Measurements from ENCODE around the gene GLI2.

Gene GLI2

DNA sequence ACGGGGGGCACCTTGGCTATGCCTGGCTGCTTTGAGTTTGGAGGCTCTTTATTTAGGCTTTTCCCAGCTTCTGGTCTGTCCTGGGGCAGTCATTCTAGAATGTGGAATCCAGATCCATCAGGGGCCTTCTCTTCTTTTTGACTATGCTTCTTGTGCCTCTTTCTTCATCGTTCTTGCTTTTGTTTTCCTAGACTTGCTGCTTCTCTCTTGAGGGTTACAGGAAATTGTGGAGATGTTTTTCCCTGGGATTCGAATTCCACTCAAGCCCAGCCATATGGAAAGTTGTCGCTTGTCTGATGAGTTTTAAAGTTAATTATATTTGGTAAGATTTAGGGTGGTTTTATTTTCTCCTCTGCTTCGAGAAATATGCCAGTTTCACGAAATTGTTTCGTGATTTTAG, 2.4 kb downstream of the GLI2 start:
- no peak for DNase-seq (ENCODE audit: low read depth in 2 of 2)

DNA sequence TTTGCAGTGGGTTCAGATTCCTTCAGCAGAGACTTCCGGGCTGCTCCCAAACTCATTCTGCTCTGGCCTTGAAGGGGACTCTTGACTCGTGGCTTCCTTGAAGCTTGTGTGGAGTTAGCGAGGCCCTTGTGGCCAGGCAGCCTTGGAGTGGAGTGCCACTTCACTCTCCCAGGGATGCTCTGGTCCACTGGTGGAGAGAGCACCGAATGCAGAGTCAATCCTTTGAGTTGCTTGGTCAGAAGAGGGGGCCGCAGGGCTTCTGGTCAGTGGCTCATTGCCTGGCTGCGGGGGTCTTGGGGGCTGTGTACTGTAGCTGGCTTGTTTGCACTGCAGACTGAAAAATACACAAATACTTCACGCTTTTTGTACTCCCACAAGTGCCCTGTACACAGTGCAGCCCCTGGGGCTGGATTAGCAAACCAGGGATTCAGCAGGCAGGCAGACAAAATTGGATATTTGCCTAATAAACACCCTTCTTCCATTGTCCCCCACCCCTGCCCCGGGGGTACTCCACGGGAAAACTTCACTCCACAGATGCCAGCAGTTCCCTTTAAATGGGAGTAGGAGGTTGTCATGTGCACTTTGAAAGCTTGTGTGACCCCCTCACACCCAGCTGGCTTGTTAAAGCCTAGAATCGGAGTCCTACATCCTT, 3.2 kb downstream of the GLI2 start:
- DNase-seq (ENCODE audit: low read depth in 2 of 2) = no peak

GRCh38 chr2:120739438-120740090, 3.9 kb downstream of the GLI2 start:
- no peak for DNase-seq (ENCODE audit: low read depth in 2 of 2)

DNA sequence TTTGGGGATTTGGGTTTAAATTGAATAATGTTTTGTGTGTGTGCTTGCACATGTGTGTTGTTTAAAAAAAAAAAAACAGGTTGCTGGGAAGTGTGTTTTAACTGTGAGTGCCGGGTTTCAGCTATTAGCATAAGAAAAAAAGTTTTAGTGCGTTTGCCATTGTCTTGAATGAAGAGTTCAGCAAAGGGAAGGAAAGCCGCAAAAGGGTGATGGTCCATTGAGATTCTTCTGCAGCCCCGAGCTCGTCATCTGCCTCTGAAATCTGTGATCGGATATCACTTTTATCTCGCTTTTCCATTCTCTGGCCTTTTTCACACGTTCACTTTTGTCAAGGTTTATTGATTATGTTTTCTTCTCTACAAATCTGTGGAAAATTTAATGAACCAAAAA, 4.7 kb downstream of the GLI2 start:
- DNase-seq (ENCODE audit: low read depth in 2 of 2) = no peak

DNA sequence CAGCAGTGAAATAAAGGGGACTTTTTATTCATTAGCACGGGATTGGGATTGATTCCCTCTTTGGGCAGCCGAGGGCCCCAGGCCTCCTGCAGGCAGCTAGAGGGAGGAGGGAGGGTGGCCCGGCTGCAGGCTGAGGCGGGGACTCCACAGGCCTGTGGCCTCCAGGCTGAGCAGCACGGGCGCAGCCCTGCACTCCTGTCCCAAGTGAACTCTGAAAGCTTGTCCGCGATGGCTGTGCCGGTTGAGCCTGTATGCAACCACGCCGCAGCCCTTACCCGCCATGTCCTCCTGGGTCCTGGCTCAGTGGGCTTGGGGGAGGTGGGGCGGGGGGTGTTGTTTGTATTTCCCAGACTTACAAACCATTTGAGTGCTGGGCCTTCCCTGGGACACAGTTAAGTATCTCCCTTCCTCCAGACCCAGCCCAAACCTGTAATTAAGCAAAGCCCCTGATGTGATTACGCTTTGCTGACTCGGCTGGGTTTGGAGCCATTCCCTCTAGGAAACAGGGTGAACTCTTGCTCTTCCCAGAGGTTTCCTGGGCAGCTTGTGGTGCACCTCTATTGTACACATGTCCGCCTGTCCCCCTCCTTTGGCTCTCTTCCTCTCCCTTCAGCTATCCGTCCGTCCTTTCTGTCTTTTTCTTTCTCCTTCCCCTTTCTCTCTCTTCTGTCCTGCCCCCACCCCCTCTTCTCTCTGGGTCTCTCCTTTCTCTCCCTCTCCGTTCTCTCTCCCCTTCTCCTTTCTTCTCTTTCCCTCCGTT, 5.3 kb downstream of the GLI2 start:
- no peak for DNase-seq (ENCODE audit: low read depth in 2 of 2)

GRCh38 chr2:120741571-120742561, 6.2 kb downstream of the GLI2 start:
- DNase-seq (ENCODE audit: low read depth in 2 of 2) = no peak

DNA sequence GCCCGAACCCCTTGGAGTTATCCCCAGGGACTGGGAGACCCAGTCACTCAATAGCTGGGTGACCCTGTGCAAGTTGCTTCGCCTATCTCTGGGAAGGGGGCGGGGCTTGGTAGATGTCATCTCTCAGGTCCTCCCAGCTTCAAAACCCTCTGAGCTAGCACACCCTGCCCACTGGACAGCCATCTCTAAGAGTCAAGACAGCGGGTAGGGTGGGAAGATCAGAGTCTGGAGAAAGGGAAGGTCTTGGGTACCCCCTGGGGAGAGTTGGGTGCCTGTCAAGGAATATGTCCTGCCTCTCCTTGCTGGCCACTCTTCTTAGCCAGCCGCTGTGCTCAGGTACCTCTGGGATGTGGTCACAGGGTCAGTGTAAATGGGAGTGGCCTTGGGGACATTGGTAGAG, 8.0 kb downstream of the GLI2 start:
- no peak for DNase-seq (ENCODE audit: low read depth in 2 of 2)

DNA sequence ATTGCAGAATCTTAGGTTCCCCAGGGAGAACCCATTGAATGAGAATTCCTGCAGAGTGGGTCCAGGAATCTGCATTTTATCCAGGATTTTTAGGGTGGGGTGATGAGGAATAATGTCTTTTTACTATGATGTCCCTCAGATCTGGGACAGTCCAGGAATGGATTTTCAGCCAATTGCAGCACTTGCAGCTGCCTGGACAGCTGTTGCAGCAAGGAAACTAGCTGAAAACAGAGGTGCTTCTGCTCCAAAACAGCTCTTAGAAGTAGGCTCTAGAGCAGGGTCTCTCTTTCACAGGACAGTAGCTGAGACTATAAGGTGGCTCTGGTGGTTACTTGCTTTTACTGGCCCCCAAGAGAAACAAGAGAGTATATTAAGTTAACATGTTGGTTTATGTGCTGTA, 9.1 kb downstream of the GLI2 start:
- no peak for DNase-seq (ENCODE audit: low read depth in 2 of 2)

DNA sequence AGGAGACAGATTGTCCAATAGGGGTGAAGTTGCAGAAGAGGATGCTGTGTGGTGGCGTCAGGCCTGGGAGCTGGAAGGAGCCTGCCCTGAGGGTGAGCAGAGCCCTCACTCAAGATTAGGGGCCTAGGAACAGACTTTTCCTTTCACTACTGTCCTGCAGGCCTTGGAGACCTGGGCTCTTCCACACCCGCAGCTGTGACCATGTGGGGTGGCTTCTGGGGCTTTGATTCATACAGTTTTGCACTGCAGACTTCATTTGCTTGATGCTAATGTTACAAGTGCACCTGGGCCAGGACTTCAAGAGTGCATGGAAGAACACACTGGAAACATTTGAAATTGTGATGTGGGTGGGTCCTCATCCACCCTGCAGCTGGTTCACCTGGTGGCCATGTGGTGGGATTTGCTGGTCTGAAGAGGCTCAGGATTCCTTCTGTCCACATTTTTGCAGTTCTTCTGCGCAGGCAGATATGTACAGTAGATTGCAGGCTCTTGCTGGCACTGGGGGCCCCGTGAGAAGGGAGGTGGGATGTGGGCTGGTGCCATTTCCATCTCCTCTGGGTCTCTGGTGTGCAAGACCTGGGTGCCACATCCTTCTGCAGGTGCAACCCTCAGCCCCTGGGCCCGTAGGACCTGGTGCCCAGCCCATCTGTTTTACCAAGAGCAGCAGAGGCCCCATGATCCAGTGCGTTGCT, 9.9 kb downstream of the GLI2 start:
- DNase-seq (ENCODE audit: low read depth in 2 of 2) = no peak

- no peak for DNase-seq (ENCODE audit: low read depth in 2 of 2)
Measured at GRCh38 chr2:120746144-120746543, 10.5 kb downstream of the GLI2 start.

DNA sequence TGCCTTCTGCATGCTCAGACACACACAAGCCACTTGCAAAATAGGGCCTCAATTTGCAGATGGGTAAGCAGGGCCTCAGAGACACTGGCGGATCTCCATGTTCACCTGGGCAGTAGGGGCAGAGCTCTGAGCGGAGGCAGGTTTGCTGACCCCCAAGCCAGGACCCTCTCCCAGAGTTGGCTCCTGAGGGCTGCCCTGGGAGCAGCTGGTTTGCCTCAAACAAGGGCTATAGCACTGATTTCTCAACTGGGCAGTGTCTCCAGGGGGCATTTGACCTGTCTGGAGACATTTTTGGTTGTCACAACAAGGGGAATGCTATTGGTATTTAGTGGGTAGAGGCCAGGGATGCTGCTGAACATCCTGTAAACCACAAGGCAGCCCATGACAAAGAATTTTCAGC, 11.6 kb downstream of the GLI2 start:
- no peak for DNase-seq (ENCODE audit: low read depth in 2 of 2)

- no peak for DNase-seq (ENCODE audit: low read depth in 2 of 2)
Measured at GRCh38 chr2:120747706-120748105, 12.0 kb downstream of the GLI2 start.

GRCh38 chr2:120748310-120748709, 12.6 kb downstream of the GLI2 start:
- no peak for DNase-seq (ENCODE audit: low read depth in 2 of 2)

GRCh38 chr2:120748741-120749140, 13.1 kb downstream of the GLI2 start:
- no peak for DNase-seq (ENCODE audit: low read depth in 2 of 2)

- no peak for DNase-seq (ENCODE audit: low read depth in 2 of 2)
Measured at GRCh38 chr2:120749506-120750431, 14.1 kb downstream of the GLI2 start.

DNA sequence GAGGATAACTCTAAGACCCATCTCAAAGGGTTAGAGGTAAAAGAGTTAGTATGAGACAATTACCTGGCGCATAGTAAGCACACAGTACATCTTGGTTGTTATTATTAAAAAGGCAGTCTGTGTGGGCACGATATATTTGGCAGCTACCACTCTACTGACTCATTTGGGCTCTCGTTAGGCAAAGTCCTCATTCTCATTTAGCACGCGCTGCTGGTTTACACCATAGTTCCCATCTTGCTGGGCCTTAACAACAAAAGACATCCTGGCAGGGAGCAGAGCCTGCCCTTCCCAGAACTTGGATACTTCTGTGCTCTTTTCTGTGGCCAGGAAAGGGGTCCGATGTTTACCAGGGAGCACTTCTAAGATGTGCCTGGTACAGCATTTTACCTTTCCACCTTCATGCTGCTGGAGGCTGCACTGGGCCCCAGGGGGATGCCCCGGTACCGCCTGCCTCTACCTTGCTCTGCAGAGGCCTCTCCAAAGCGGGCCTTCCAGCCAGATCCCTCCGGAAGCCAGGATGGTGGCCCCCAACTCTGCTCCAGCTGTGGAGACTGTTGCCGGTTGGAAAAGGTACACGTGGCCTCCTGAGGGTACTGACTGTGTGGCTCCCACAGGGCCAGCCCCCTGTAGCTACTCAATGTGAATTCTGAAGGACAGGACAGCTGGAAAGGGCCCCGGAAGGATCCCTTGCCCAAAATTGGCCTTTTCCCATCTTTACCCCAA, 15.0 kb downstream of the GLI2 start:
- no peak for DNase-seq (ENCODE audit: low read depth in 2 of 2)

DNA sequence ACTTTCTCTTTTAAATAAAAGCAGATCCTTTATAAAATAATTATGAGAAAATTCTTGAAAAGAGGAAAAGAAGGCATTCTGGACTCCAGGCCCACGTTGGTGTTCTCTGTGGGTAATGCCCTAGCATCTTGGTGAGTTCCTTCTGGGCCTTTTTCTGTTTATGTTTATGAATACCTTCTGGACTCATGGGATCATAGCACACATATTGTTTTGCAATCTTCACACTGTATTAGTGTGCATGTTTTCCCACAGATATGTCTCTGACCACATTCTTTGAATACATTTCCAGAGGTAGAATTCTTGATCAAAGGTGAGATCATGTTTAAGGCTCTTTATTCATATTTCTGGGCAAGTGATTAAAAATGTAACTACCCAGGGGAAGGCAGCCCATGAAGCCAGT, 15.9 kb downstream of the GLI2 start:
- DNase-seq (ENCODE audit: low read depth in 2 of 2) = no peak

DNA sequence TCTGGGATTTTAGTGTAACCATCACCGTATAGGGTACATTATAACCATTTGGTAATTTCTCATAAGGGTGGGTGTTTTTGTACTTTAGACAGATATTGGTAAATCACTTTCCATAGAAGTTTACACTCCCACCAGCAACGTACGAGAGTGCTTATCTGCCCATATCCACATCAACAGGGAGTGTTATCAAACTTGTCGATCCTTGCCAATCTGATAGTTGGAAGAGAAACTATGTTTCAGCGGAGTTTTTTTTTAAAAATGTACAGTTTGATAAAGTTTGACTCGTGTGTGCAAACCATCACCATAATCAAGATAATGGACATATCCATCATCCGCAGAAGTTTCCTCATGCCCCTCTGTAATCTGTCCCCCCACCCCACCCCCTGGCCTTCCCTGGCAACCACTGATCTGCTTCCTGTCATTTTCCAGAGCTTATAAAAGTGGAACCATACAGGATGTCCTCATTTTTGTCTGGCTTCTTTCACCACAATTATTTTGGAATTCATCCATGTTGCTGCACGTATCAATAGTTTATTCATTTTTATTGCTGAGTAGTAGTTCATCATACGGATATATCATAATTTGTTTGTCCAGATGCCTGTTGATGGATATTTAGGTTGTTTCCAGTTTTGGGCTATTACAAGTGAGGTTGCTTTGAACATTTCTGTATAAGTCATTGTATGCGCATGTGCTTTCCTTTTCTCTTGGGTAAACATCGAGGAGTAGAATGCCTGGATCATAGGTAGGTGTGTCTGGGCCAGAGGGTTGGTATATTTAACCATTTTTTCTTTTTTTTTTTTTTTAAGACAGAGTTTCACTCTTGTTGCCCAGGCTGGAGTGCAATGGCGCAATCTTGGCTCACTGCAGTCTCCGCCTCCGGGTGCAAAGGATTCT, 18.6 kb downstream of the GLI2 start:
- no peak for DNase-seq (ENCODE audit: low read depth in 2 of 2)

Data from stimulated activated CD4-positive, alpha-beta T cell treated with anti-CD3 and anti-CD28 coated beads, Interleukin-4, amount 100 ng/mL, for 48 hours (primary cell).